Epithelial cell of esophagus (primary cell): Measurements from ENCODE around the gene DLL3.

Experiments used
- DNase-seq: peaks from one replicate; pipeline ENCODE4 v3.0.0; 2010; ENCODE audit warnings: low read depth
- H3K4me3 ChIP-seq: 2 replicates; pipeline ENCODE4 v1.5.1; 2011; ENCODE audit warnings: mild to moderate bottlenecking, low read length, control low read depth
- TF ChIP-seq, protein P1 (sequence below): IDR thresholded peaks from 2 replicates; pipeline ENCODE4 v1.5.1; 2011; ENCODE audit warnings: low read depth, mild to moderate bottlenecking, low read length, control low read depth, inconsistent platforms; ENCODE audit not compliant: insufficient read depth; ENCODE audit errors: missing control alignments

DLL3 gene

DNA sequence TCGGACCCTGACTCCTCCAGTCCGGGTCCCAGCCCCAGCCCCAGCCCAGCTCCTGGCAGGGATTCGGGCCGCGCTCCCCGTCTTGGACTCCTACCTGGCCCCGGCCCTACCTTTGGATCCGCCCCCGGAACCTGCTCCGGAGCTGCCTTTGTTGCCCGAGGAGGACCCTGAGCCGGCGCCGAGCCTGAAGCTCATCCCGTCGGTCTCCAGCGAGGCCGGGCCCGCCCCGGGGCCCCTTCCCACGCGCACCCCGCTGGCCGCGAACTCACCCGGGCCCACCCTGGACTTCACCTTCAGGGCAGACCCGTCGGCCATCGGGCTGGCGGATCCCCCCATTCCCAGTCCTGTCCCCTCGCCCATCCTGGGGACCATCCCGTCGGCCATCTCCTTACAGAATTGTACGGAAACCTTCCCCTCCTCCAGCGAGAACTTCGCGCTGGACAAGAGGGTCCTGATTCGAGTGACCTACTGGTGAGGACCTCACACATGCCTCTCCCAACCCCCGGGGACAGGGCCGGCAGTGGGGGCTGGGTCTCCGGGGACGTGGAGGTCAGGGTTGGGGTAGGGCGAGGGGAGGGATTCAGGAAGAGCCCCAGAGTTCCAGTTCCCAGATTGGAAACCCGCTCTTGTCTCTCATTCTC is 16.9 kb downstream of the DLL3 start:
- peak overlapping the region; percentile 13 for H3K4me3 ChIP-seq
- TF ChIP-seq, protein P1, sequence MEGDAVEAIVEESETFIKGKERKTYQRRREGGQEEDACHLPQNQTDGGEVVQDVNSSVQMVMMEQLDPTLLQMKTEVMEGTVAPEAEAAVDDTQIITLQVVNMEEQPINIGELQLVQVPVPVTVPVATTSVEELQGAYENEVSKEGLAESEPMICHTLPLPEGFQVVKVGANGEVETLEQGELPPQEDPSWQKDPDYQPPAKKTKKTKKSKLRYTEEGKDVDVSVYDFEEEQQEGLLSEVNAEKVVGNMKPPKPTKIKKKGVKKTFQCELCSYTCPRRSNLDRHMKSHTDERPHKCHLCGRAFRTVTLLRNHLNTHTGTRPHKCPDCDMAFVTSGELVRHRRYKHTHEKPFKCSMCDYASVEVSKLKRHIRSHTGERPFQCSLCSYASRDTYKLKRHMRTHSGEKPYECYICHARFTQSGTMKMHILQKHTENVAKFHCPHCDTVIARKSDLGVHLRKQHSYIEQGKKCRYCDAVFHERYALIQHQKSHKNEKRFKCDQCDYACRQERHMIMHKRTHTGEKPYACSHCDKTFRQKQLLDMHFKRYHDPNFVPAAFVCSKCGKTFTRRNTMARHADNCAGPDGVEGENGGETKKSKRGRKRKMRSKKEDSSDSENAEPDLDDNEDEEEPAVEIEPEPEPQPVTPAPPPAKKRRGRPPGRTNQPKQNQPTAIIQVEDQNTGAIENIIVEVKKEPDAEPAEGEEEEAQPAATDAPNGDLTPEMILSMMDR, result no peak
- DNase-seq, result no peak

DNA sequence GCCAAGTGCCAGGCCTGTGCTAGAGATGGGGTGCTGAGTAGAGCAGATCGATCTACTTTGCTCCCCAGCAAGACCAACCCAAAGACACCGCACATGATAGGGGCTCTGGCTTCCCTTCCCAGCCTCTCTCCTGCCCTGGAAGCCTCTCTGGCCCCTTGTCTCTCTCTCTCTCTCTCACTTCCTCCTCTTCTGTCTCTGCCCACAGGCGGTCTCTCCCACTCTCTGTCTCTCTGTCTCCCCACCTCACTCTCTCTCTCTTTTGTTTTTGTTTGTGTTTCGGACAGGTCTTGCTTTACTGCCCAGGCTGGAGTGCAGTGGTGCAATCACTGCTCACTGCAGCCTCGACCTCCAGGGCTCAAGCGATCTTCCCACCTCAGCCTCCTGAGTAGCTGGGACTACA is 17.5 kb downstream of the DLL3 start:
- TF ChIP-seq, protein P1, result no peak
- H3K4me3 ChIP-seq, result no peak overlapping the region
- DNase-seq, result no peak

DNA sequence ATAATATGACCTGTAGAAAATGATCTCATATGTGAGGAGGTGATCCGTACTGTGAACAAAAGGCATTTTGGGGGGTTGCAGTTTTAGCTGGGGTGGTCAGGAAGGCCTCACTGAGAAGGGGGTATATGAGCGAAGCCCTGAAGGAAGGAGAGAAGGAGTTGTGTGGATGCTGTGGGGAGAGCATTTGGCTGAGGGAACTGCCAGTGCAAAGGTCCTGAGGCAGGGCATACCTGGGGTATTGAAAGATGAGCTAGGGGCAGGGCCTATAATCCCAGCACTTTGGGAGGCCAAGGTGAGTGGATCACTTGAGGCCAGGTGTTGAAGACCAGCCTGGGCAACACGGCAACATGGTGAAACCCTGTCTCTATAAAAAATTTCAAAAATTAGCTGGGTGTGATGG is 18.7 kb downstream of the DLL3 start:
- H3K4me3 ChIP-seq, result no peak overlapping the region
- TF ChIP-seq, protein P1, result no peak
- DNase-seq, result no peak

DNA sequence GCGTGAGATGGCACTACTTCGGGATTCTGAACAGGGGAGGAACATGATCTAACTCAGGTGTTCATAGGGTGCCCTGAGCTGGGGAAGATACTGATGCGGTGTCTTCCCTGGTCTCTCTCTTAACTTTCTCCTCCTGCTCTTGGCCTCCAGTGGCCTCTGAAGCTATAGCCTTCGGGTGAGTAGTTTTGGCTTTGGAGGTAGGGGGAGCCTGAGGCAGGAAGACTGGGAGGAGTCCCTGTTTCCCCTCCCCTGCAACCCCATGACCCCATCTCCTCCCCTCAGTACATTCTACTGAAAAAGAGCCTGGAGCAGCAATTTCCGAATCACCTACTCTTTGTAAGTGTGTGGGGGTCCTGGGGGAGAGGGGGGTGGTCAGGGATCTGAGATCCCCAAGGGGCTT is 19.7 kb downstream of the DLL3 start:
- TF ChIP-seq, protein P1, result no peak
- H3K4me3 ChIP-seq, result no peak overlapping the region
- no peak for DNase-seq

DNA sequence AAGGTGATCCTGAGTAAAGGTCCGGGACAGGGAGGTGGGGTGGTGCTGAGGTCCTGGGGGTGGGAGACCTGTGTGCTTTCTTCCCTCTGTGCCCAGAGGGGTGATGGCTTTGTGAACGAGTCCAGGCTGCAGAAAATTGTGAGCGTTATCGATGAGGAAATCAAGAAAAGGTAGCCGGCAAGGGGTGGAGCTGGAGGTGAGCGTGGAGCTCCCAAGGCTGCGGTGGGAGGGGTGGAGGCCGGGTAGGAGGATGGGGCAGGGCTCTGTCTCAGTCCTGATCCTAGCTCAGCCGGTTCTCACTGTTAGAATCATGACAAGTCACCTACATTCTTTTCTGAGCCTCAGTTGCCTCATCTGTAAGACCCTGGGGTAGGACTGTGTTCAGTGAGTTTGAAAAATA is 20.2 kb downstream of the DLL3 start:
- no peak overlapping the region for H3K4me3 ChIP-seq
- TF ChIP-seq, protein P1, result no peak
- DNase-seq, result no peak

DNA sequence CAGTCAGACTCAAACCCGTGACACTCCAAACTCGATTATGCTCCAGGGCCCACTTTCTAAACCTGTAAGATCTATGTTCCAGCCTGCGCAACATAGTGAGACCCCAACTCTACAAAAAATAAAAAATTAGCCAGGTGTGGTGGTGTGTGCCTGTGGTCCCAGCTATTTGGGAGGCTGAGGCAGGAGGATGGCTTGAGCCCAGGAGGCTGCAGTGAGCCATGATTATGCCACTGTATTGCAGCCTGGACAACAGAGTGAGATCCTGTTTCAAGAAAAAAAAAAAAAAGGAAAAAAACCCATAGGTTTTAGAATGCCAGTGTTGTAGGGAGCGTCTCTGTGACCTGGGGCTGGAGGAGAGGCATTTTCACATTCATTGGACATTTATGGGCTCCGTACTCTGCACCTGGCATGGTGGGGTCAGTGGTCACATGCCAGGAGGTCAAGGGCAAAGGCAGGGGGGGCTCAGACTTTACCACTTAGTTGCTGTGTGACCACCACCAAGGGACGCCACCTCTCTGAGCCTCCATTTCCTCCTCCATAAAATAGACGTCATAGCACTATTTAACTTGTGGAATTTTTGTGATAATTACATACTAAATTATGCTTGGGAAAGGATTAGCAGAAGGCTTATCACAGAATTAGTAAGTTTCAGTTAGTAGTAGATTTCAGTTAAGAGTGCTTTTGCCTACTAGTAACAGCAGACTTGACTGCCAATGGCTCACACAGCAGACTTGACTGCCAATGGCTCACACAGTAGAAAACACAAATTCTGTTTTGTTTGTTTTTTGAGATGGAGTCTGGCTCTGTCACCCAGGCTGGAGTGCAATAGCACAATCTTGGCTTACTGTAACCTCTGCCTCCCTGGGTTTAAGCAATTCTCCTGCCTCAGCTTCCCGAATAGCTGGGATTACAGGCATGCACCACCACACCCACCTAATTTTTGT is 22.1 kb downstream of the DLL3 start:
- DNase-seq, result no peak
- TF ChIP-seq, protein P1, result no peak
- no peak overlapping the region for H3K4me3 ChIP-seq
